Neural progenitor cell (in vitro differentiated cells): ENCODE results near the gene GNB5. TPM values are rescaled to one million over a fixed set of nuclear protein-coding genes. Genes with fewer than 3 reads are reported as not detected.
A peak's percentile ranks its signal among the peaks of the same experiment; 100 is the strongest.

ENCODE experiments used
- DNase-seq: peaks from one replicate; pipeline ENCODE4 v3.0.0-alpha.2; 2016; ENCODE audit warnings: low spot score
- H2AFZ ChIP-seq: fragments of 200-600 bp; sonication (generic); replicated peaks from 2 replicates; pipeline ENCODE4 v1.6.1; 2016; ENCODE audit warnings: antibody characterized with exemption
- H3F3A ChIP-seq: fragments of 200-600 bp; sonication (generic); 2 replicates; pipeline ENCODE4 v1.6.1; 2016; ENCODE audit warnings: antibody characterized with exemption, low read depth
- H3K27ac ChIP-seq: fragments of 200-600 bp; sonication (generic); 2 replicates; pipeline ENCODE4 v1.5.1; 2016; ENCODE audit warnings: mild to moderate bottlenecking
- H3K27me3 ChIP-seq: fragments of 200-600 bp; sonication (generic); 2 replicates; pipeline ENCODE4 v1.6.1; 2016; ENCODE audit warnings: mild to moderate bottlenecking, moderate library complexity
- H3K36me3 ChIP-seq: fragments of 200-600 bp; sonication (generic); 2 replicates; pipeline ENCODE4 v1.5.1; 2016
- H3K4me1 ChIP-seq: fragments of 200-600 bp; sonication (generic); 2 replicates; pipeline ENCODE4 v1.6.1; 2016; ENCODE audit warnings: mixed run types
- H3K4me2 ChIP-seq: fragments of 200-600 bp; sonication (generic); 2 replicates; pipeline ENCODE4 v1.6.1; 2016
- H3K4me3 ChIP-seq: fragments of 200-600 bp; sonication (generic); 2 replicates; pipeline ENCODE4 v1.5.1; 2016
- H3K79me2 ChIP-seq: fragments of 200-600 bp; sonication (generic); 2 replicates; pipeline ENCODE4 v1.6.1; 2016; ENCODE audit warnings: low read depth
- H3K9ac ChIP-seq: fragments of 200-600 bp; sonication (generic); 2 replicates; pipeline ENCODE4 v1.6.1; 2016
- H3K9me3 ChIP-seq: fragments of 200-600 bp; sonication (generic); 2 replicates; pipeline ENCODE4 v1.5.1; 2016; ENCODE audit warnings: low read depth
- H4K20me1 ChIP-seq: fragments of 200-600 bp; sonication (generic); 2 replicates; pipeline ENCODE4 v1.6.1; 2016; ENCODE audit warnings: low read depth
- H3K27ac Mint-ChIP-seq: 3 replicates; pipeline ENCODE4 v1.8.0; 2021; ENCODE audit warnings: mixed read lengths
- H3K27me3 Mint-ChIP-seq: 2 replicates; pipeline ENCODE4 v1.8.0; 2022; ENCODE audit warnings: low read depth, mild to moderate bottlenecking, inconsistent platforms, moderate library complexity, mixed read lengths; ENCODE audit not compliant: insufficient read depth
- H3K36me3 Mint-ChIP-seq: 3 replicates; pipeline ENCODE4 v1.8.0; 2021; ENCODE audit warnings: mixed read lengths
- H3K4me1 Mint-ChIP-seq: 3 replicates; pipeline ENCODE4 v1.8.0; 2021; ENCODE audit warnings: mixed read lengths
- H3K4me3 Mint-ChIP-seq: 3 replicates; pipeline ENCODE4 v1.8.0; 2021; ENCODE audit warnings: mild to moderate bottlenecking, moderate library complexity, mixed read lengths
- H3K9me3 Mint-ChIP-seq: 3 replicates; pipeline ENCODE4 v1.8.0; 2020; ENCODE audit warnings: mixed read lengths
- CTCF ChIP-seq: fragments of 200-600 bp; sonication (generic); IDR thresholded peaks from 2 replicates; pipeline ENCODE4 v1.5.1; 2017; ENCODE audit warnings: antibody characterized with exemption, mild to moderate bottlenecking
- EZH2 ChIP-seq: fragments of 200-600 bp; sonication (generic); IDR thresholded peaks from 2 replicates; pipeline ENCODE4 v1.6.1; 2017; ENCODE audit warnings: antibody characterized with exemption, mild to moderate bottlenecking, moderate library complexity
- EZH2phosphoT487 ChIP-seq: fragments of 200-600 bp; sonication (generic); IDR thresholded peaks from 2 replicates; pipeline ENCODE4 v1.6.1; 2017; ENCODE audit warnings: antibody characterized with exemption
- total RNA-seq: library from RNA; depleted of rRNA; stranded (reverse); fragments of >200 nt; gene quantifications from 2 replicates; pipeline ENCODE4 v1.2.3, GENCODE V29; 2015; ENCODE audit warnings: low replicate concordance

Gene GNB5
- total RNA-seq, 1 donor from 2014 or later = 36.0 TPM

DNA sequence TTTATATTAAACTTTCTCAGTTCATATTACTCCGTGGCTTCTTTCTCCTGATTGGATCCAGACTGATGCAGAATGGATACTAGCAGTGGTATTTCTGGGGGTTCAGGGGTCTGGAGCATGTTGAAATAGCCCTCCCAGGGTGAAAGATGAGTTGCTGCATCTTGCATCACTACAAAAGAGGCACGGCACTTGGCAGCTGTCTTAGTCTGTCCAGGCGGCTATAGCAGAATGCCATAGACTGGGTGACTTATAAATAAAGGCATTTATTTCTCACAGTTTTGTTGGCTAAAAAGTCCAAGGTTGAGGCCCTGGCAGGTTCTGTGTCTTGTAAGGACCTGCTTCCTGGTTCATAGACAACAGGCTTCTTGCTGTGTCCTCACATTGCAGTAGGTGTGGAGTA is 78.0 kb downstream of the GNB5 start:
- Histone ChIP-seq H3K79me2 (no peaks in the 10 kb centered on the region), H4K20me1 (no peaks in the 10 kb centered on the region), H3K4me3 (no peak overlapping the region), H3K4me2 (no peak overlapping the region), H3K9me3 (no peaks in the 10 kb centered on the region), H2AFZ (no peak overlapping the region), H3K4me1 (no peaks in the 10 kb centered on the region), H3K9ac (no peak overlapping the region), H3K27me3 (peaks cover 23% of the 10 kb centered on the region), H3F3A (no peaks in the 10 kb centered on the region), H3K27ac (no peak overlapping the region), H3K36me3 (no peaks in the 10 kb centered on the region)
- Mint-ChIP-seq H3K4me3 (no peak overlapping the region), H3K27me3 (peaks cover 2% of the 10 kb centered on the region), H3K9me3 (peaks cover 9% of the 10 kb centered on the region), H3K36me3 (no peaks in the 10 kb centered on the region), H3K27ac (no peak overlapping the region), H3K4me1 (peaks cover 22% of the 10 kb centered on the region)
- DNase-seq = no peak
- no peak for TF ChIP-seq EZH2phosphoT487
- no peak for TF ChIP-seq EZH2
- no peak for TF ChIP-seq CTCF

DNA sequence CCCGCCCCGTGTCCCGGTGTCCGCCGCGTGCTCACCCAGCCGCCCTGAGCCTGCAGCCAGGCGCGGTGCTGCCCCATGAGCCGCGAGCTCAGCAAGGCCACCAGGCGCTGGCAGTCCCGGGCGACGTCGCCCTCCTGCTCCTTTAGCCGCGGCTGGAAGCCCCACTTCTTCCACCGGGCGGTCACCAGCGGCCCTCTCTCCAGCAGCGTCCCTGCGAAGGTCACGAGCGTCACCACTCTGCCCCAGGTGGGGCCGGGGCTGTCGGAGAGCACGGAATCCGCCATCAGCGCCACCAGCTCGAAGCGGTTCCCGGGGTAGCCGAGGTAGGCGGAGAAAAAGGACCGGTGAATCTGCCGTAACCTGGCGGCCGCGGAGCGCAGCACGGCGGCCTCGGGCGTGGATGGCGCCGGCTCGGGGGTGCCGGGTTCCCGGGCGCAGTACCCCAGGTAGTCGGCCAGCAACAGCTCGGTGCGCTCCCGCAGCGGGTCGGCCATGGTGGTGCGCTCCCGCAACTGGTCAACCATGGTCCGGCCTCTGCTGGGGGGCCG is 78.9 kb downstream of the GNB5 start:
- H2AFZ ChIP-seq = no peak overlapping the region
- Mint-ChIP-seq H3K36me3 (no peaks in the 10 kb centered on the region), H3K4me3 (no peak overlapping the region), H3K27ac (no peak overlapping the region), H3K4me1 (peaks cover 13% of the 10 kb centered on the region), H3K27me3 (peaks cover 2% of the 10 kb centered on the region), H3K9me3 (peaks cover 9% of the 10 kb centered on the region)
- no peak overlapping the region for H3K9ac ChIP-seq
- no peaks in the 10 kb centered on the region for H3K9me3 ChIP-seq
- H3K4me1 ChIP-seq = no peaks in the 10 kb centered on the region
- H3K4me3 ChIP-seq = no peak overlapping the region
- peak overlapping the region; percentile 31 for H3K4me2 ChIP-seq
- no peaks in the 10 kb centered on the region for H3K36me3 ChIP-seq
- no peak overlapping the region for H3K27ac ChIP-seq
- H3K27me3 ChIP-seq = peaks cover 23% of the 10 kb centered on the region
- H3K79me2 ChIP-seq = no peaks in the 10 kb centered on the region
- DNase-seq = no peak
- no peaks in the 10 kb centered on the region for H3F3A ChIP-seq
- no peaks in the 10 kb centered on the region for H4K20me1 ChIP-seq
- TF ChIP-seq EZH2phosphoT487 (no peak), EZH2 (no peak), CTCF (no peak)

DNA sequence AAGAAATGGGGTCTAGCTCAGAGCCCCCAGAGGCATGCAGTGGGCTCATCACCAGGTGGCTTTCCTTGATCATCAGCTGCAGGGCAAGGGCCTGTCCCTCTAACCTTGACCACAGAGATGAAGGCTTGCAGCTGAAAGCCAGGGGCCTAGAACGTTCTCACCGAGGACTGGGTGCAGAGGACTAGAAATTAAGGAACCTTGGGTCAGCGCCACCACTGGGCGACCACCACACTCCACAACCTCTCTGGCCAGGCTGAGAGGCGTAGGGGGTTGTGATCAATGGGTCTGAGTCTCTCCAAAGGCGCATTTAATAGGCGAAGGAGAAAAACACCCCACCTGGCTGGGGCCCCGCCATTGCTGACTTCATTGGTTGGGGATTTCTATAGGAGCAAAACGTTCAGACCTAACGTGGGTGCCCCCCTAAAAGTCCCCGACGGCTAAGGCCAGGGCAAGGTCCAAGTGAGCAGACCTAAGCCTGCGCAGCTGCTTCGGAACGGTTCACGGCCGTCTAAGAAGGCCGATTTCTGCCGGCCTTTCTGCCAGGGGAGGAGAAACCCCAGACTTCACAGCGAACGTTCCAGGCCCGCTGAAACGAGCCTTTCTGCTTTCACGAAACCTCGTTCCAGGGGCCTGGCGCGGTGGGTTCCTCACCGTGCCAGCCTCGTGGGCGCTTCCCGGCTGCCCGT is 79.5 kb downstream of the GNB5 start:
- Histone ChIP-seq H3K27ac (no peak overlapping the region), H3K4me3 (no peak overlapping the region), H3K27me3 (peaks cover 23% of the 10 kb centered on the region), H3F3A (no peaks in the 10 kb centered on the region), H3K9me3 (no peaks in the 10 kb centered on the region), H3K79me2 (no peaks in the 10 kb centered on the region), H3K4me2 (no peak overlapping the region), H3K4me1 (no peaks in the 10 kb centered on the region), H4K20me1 (no peaks in the 10 kb centered on the region), H3K9ac (no peak overlapping the region), H2AFZ (no peak overlapping the region), H3K36me3 (no peaks in the 10 kb centered on the region)
- H3K9me3 Mint-ChIP-seq = peaks cover 9% of the 10 kb centered on the region
- H3K4me3 Mint-ChIP-seq = no peak overlapping the region
- TF ChIP-seq EZH2 (no peak), EZH2phosphoT487 (no peak), CTCF (no peak)
- no peaks in the 10 kb centered on the region for H3K36me3 Mint-ChIP-seq
- H3K27me3 Mint-ChIP-seq = peaks cover 2% of the 10 kb centered on the region
- no peak overlapping the region for H3K27ac Mint-ChIP-seq
- H3K4me1 Mint-ChIP-seq = peaks cover 11% of the 10 kb centered on the region
- DNase-seq = no peak
